Liver (tissue), 9 donors: ENCODE results near the gene HRH1. TPM values are rescaled to one million over a fixed set of nuclear protein-coding genes. Genes with fewer than 3 reads are reported as not detected.

Experiments
- DNase-seq: peaks from one replicate; pipeline ENCODE4 v3.0.0-alpha.2; 2017; ENCODE audit warnings: low spot score
- H3K27ac ChIP-seq, 2 donors: one replicate each; pipeline ENCODE4 v1.7.0; 2013; ENCODE audit warnings: inconsistent platforms in 2 of 2, low read length in 2 of 2, control low read depth in 1 of 2, low read depth in 1 of 2, mild to moderate bottlenecking in 1 of 2
- H3K27me3 ChIP-seq, 4 donors: one replicate each; pipeline versions ENCODE4 v1.6.1 to v1.7.0; 2013; ENCODE audit warnings: low read length in 3 of 4, inconsistent platforms in 1 of 4, mild to moderate bottlenecking in 1 of 4, moderate library complexity in 1 of 4; ENCODE audit not compliant: control insufficient read depth in 4 of 4, insufficient read depth in 4 of 4
- H3K36me3 ChIP-seq, 4 donors: one replicate each; pipeline versions ENCODE4 v1.6.1 to v1.7.0; 2013; ENCODE audit warnings: low read length in 3 of 4, mild to moderate bottlenecking in 3 of 4, low read depth in 1 of 4, moderate library complexity in 1 of 4; ENCODE audit not compliant: control insufficient read depth in 4 of 4, insufficient read depth in 3 of 4
- H3K4me1 ChIP-seq, 4 donors: one replicate each; pipeline versions ENCODE4 v1.6.1 to v1.7.0; 2013; ENCODE audit warnings: low read length in 3 of 4, mild to moderate bottlenecking in 3 of 4, moderate library complexity in 1 of 4; ENCODE audit not compliant: control insufficient read depth in 4 of 4, insufficient read depth in 4 of 4
- H3K4me3 ChIP-seq, 3 donors: one replicate each; pipeline versions ENCODE4 v1.6.1 to v1.7.0; 2013; ENCODE audit warnings: low read length in 3 of 3, control low read depth in 1 of 3, low read depth in 1 of 3, mild to moderate bottlenecking in 1 of 3
- H3K9ac ChIP-seq, 2 donors: one replicate each; pipeline ENCODE4 v1.7.0; 2013; ENCODE audit warnings: low read length in 2 of 2, mild to moderate bottlenecking in 2 of 2, moderate library complexity in 2 of 2, control low read depth in 1 of 2, low read depth in 1 of 2
- H3K9me3 ChIP-seq, 4 donors: one replicate each; pipeline versions ENCODE4 v1.6.1 to v1.7.0; 2013; ENCODE audit warnings: low read length in 3 of 4; ENCODE audit not compliant: control insufficient read depth in 4 of 4
- EGR1 ChIP-seq, 2 donors: IDR thresholded peaks; 2 replicates each; pipeline ENCODE4 v1.6.1; 2016 to 2018; ENCODE audit warnings: antibody characterized with exemption in 2 of 2, low read depth in 2 of 2
- FOXA1 ChIP-seq: IDR thresholded peaks from 2 replicates; pipeline ENCODE4 v1.6.1; 2016; ENCODE audit warnings: antibody characterized with exemption
- FOXA2 ChIP-seq: IDR thresholded peaks from 2 replicates; pipeline ENCODE4 v1.6.1; 2016; ENCODE audit warnings: antibody characterized with exemption
- GABPA ChIP-seq, 2 donors: IDR thresholded peaks in 1 of 2; conservative IDR thresholded peaks in 1 of 2; 2 replicates each; pipeline ENCODE4 v1.6.1; 2016; ENCODE audit warnings: antibody characterized with exemption in 2 of 2, mild to moderate bottlenecking in 1 of 2, moderate library complexity in 1 of 2
- HNF4A ChIP-seq, 2 donors: conservative IDR thresholded peaks; 2 replicates each; pipeline ENCODE4 v1.6.1; 2016; ENCODE audit warnings: antibody characterized with exemption in 2 of 2, mild to moderate bottlenecking in 2 of 2
- HNF4G ChIP-seq: IDR thresholded peaks from 2 replicates; pipeline ENCODE4 v1.6.1; 2016; ENCODE audit warnings: antibody characterized with exemption
- JUND ChIP-seq, 2 donors: IDR thresholded peaks; 2 replicates each; pipeline ENCODE4 v1.6.1; 2016; ENCODE audit warnings: antibody characterized with exemption in 2 of 2
- NR2F2 ChIP-seq: IDR thresholded peaks from 2 replicates; pipeline ENCODE4 v1.6.1; 2016; ENCODE audit warnings: antibody characterized with exemption
- RAD21 ChIP-seq, 2 donors: IDR thresholded peaks; 2 replicates each; pipeline ENCODE4 v1.6.1; 2016; ENCODE audit warnings: antibody characterized with exemption in 2 of 2, mild to moderate bottlenecking in 2 of 2
- RXRA ChIP-seq, 2 donors: IDR thresholded peaks; 2 replicates each; pipeline ENCODE4 v1.6.1; 2017 to 2018; ENCODE audit warnings: antibody characterized with exemption in 2 of 2, mild to moderate bottlenecking in 1 of 2
- SP1 ChIP-seq: IDR thresholded peaks from 2 replicates; pipeline ENCODE4 v1.6.1; 2018; ENCODE audit warnings: antibody characterized with exemption, mild to moderate bottlenecking
- TAF1 ChIP-seq: conservative IDR thresholded peaks from 2 replicates; pipeline ENCODE4 v1.6.1; 2016; ENCODE audit warnings: antibody characterized with exemption, mild to moderate bottlenecking
- YY1 ChIP-seq: IDR thresholded peaks from 2 replicates; pipeline ENCODE4 v1.6.1; 2016; ENCODE audit warnings: antibody characterized with exemption, mild to moderate bottlenecking
- WGBS: extraction: QIAGEN DNeasy Blood & Tissue Kit; methylation state at CpG from one replicate; pipeline ENCODE4 v1.1.7; 2013; 5-methylcytosine and 5-hydroxymethylcytosine counted together
- polyA plus RNA-seq, 2 donors: library from polyadenylated mRNA; stranded (reverse) in 1 of 2; unstranded in 1 of 2; fragments of 200-250 nt in 1 of 2; fragments of >200 nt in 1 of 2; fragmentation: Nextera tagmentation in 1 of 2; extraction: Ambion mirVana in 1 of 2; gene quantifications; one replicate each; pipeline versions ENCODE4 v1.2.1 to v1.2.3, GENCODE V29; 2013 to 2015
- total RNA-seq, 2 donors: library from RNA; depleted of rRNA; stranded (reverse); fragments of >200 nt; gene quantifications; one replicate each; pipeline ENCODE4 v1.2.3, GENCODE V29; 2014
- TF ChIP-seq, protein P1 (sequence below): fragments of 150-350 bp; IDR thresholded peaks from 2 replicates; pipeline ENCODE4 v1.5.1; 2017; ENCODE audit warnings: improper control_type of control experiment, low read depth, low read length; ENCODE audit not compliant: missing input control
- TF ChIP-seq, protein P2 (sequence below): IDR thresholded peaks from 2 replicates; pipeline ENCODE4 v1.6.1; 2016; ENCODE audit warnings: antibody characterized with exemption
- TF ChIP-seq, protein P3 (sequence below): IDR thresholded peaks from 2 replicates; pipeline ENCODE4 v1.6.1; 2016; ENCODE audit warnings: antibody characterized with exemption
- TF ChIP-seq, protein P4 (sequence below): IDR thresholded peaks from 2 replicates; pipeline ENCODE4 v1.6.1; 2016; ENCODE audit warnings: antibody characterized with exemption
- TF ChIP-seq, protein P5 (sequence below): IDR thresholded peaks from 2 replicates; pipeline ENCODE4 v1.6.1; 2016; ENCODE audit warnings: antibody characterized with exemption, mild to moderate bottlenecking
- donor health status: healthy.
- donor health status: healthy.
- donor health status: healthy.
- donor health status: healthy.
- donor health status: healthy.

Gene HRH1
- total and polyA plus RNA-seq, 4 donors, result 0.07 to 1.3 (median 0.31) TPM

DNA sequence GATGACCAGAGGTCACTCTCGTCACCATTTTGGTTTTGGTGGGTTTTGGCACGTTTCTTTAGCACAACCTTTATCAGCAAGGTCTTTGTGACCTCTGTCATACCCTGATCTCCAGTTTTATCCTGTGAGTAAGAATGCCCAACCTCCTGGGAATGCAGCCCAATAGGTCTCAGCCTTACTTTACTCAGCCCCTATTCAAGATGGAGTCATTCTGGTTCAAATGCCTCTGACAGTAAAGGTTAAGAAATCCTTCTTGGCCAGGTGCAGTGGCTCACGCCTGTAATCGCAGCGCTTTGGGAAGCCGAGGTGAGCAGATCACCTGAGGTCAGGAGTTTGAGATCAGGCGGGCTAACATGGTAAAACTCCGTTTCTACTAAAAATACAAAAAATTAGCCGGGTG, 114.7 kb downstream of the HRH1 start:
- H3K27ac ChIP-seq, result no peak overlapping the region
- TF ChIP-seq RAD21 (IDR thresholded peaks at IDR 0.05), result no peak
- no peak for TF ChIP-seq GABPA (IDR thresholded peaks at IDR 0.05 in 1 of 2, conservative IDR thresholded peaks at IDR 0.05 in 1 of 2)
- no peak for TF ChIP-seq TAF1
- TF ChIP-seq, protein P1, sequence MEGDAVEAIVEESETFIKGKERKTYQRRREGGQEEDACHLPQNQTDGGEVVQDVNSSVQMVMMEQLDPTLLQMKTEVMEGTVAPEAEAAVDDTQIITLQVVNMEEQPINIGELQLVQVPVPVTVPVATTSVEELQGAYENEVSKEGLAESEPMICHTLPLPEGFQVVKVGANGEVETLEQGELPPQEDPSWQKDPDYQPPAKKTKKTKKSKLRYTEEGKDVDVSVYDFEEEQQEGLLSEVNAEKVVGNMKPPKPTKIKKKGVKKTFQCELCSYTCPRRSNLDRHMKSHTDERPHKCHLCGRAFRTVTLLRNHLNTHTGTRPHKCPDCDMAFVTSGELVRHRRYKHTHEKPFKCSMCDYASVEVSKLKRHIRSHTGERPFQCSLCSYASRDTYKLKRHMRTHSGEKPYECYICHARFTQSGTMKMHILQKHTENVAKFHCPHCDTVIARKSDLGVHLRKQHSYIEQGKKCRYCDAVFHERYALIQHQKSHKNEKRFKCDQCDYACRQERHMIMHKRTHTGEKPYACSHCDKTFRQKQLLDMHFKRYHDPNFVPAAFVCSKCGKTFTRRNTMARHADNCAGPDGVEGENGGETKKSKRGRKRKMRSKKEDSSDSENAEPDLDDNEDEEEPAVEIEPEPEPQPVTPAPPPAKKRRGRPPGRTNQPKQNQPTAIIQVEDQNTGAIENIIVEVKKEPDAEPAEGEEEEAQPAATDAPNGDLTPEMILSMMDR, result no peak
- TF ChIP-seq HNF4A (conservative IDR thresholded peaks at IDR 0.05), result no peak
- TF ChIP-seq, protein P2, sequence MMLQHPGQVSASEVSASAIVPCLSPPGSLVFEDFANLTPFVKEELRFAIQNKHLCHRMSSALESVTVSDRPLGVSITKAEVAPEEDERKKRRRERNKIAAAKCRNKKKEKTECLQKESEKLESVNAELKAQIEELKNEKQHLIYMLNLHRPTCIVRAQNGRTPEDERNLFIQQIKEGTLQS, result no peak
- no peak for TF ChIP-seq YY1
- TF ChIP-seq SP1, result no peak
- TF ChIP-seq, protein P3, sequence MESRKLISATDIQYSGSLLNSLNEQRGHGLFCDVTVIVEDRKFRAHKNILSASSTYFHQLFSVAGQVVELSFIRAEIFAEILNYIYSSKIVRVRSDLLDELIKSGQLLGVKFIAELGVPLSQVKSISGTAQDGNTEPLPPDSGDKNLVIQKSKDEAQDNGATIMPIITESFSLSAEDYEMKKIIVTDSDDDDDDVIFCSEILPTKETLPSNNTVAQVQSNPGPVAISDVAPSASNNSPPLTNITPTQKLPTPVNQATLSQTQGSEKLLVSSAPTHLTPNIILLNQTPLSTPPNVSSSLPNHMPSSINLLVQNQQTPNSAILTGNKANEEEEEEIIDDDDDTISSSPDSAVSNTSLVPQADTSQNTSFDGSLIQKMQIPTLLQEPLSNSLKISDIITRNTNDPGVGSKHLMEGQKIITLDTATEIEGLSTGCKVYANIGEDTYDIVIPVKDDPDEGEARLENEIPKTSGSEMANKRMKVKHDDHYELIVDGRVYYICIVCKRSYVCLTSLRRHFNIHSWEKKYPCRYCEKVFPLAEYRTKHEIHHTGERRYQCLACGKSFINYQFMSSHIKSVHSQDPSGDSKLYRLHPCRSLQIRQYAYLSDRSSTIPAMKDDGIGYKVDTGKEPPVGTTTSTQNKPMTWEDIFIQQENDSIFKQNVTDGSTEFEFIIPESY, result no peak
- no peak for TF ChIP-seq HNF4G
- TF ChIP-seq FOXA2, result no peak
- TF ChIP-seq, protein P4, sequence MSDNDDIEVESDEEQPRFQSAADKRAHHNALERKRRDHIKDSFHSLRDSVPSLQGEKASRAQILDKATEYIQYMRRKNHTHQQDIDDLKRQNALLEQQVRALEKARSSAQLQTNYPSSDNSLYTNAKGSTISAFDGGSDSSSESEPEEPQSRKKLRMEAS, result no peak
- peaks cover 0 to 18% (median 13%) of the 10 kb centered on the region in 4 donors for H3K4me1 ChIP-seq
- H3K36me3 ChIP-seq, result no peaks in the 10 kb centered on the region
- no peak overlapping the region for H3K4me3 ChIP-seq
- no peaks in the 10 kb centered on the region for H3K9me3 ChIP-seq
- H3K27me3 ChIP-seq, result peaks cover 0 to 2% (median 0%) of the 10 kb centered on the region in 4 donors
- WGBS, result 82% methylated on average over 9 of the region's 9 CpGs
- no peak overlapping the region for H3K9ac ChIP-seq
- DNase-seq, result no peak

DNA sequence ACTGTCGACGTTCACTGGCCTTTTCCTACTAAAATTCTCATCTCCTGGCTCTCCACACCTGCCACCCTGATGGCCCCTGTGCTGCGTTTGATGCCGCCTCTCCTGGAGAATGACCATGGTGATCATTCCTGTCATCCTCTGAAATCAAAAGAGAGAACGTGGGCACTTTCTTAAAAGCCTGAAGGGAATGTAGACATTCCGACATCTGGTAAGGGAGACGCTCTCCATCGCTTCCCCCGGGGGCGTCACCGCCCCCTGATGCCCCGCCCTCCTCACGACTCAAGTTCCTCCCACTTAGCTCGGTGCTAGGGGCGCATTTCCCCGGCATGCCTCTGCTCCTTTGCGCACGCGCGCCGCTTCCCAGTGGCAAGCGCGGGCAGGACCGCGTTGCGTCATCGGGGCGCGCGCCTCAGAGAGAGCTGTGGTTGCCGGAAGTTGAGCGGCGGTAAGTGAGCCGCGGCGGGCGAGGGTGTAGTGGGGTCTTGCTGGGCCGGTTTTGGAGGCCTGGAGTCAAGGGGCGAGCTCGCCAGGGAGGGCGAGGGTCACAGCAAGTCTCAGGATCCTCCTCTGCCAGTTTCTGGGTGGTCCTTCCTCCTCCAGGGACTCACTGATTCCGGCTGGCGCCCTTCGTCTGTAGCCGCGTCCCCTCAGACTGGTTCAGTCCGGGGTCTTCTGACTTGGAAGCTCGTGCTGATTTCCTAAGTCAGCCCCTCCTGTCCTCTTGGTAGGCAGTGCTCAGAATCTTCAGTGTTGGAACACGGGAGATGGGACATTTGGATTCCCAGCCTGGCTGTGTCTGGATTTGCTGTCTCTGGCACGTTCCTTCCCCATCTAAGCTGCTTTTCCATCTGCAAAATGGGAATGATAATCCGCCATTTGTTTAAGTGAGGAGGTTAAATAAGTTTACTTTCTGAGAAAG, 118.0 kb downstream of the HRH1 start, which contains the start of gene ATG7:
ATG7 (plus strand) TSS at position 412 of the 919 bp plus-strand sequence. CDS start 26,299 bp downstream, outside the sequence.
- no peaks in the 10 kb centered on the region for H3K9me3 ChIP-seq
- H3K4me3 ChIP-seq, result peak within 1 kb of the TSS; percentile 63 to 86 (median 64)
- WGBS, result 2% methylated on average over 51 of the region's 51 CpGs
- peaks cover 0 to 2% (median 0%) of the 10 kb centered on the region in 4 donors for H3K36me3 ChIP-seq
- peaks cover 0 to 21% (median 13%) of the 10 kb centered on the region in 4 donors for H3K4me1 ChIP-seq
- peak; percentile 93 for DNase-seq
- no peaks in the 10 kb centered on the region for H3K27me3 ChIP-seq
- H3K9ac ChIP-seq, result peak within 1 kb of the TSS; percentile 58 to 65
- H3K27ac ChIP-seq, result peak within 1 kb of the TSS; percentile 39 to 71
- TF ChIP-seq, protein P1, result no peak
- TF ChIP-seq YY1 (peak; percentile 71), RXRA (IDR thresholded peaks at IDR 0.05) (peak in 1 of 2 donors; percentile 38), GABPA (IDR thresholded peaks at IDR 0.05 in 1 of 2, conservative IDR thresholded peaks at IDR 0.05 in 1 of 2) (peak in 1 of 2 donors; percentile 87), NR2F2 (no peak), FOXA1 (no peak), JUND (IDR thresholded peaks at IDR 0.05) (peak; percentile 20 to 38), SP1 (peak; percentile 35), FOXA2 (no peak), TAF1 (peak; percentile 61), EGR1 (IDR thresholded peaks at IDR 0.05; ENCODE audit: low read depth in 2 of 2) (no peak), HNF4G (no peak), HNF4A (conservative IDR thresholded peaks at IDR 0.05) (peak in 1 of 2 donors; percentile 21), RAD21 (IDR thresholded peaks at IDR 0.05) (peak in 1 of 2 donors; percentile 31)
- TF ChIP-seq, protein P2, result no peak
- TF ChIP-seq, protein P4, result peak; percentile 26
- TF ChIP-seq, protein P5, sequence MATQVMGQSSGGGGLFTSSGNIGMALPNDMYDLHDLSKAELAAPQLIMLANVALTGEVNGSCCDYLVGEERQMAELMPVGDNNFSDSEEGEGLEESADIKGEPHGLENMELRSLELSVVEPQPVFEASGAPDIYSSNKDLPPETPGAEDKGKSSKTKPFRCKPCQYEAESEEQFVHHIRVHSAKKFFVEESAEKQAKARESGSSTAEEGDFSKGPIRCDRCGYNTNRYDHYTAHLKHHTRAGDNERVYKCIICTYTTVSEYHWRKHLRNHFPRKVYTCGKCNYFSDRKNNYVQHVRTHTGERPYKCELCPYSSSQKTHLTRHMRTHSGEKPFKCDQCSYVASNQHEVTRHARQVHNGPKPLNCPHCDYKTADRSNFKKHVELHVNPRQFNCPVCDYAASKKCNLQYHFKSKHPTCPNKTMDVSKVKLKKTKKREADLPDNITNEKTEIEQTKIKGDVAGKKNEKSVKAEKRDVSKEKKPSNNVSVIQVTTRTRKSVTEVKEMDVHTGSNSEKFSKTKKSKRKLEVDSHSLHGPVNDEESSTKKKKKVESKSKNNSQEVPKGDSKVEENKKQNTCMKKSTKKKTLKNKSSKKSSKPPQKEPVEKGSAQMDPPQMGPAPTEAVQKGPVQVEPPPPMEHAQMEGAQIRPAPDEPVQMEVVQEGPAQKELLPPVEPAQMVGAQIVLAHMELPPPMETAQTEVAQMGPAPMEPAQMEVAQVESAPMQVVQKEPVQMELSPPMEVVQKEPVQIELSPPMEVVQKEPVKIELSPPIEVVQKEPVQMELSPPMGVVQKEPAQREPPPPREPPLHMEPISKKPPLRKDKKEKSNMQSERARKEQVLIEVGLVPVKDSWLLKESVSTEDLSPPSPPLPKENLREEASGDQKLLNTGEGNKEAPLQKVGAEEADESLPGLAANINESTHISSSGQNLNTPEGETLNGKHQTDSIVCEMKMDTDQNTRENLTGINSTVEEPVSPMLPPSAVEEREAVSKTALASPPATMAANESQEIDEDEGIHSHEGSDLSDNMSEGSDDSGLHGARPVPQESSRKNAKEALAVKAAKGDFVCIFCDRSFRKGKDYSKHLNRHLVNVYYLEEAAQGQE, result peak; percentile 55
